ENCODE results near the gene TMEM42. TPM values are rescaled to one million over a fixed set of nuclear protein-coding genes. Genes with fewer than 3 reads are reported as not detected.

Gene TMEM42
- total and polyA plus RNA-seq, 2 of the 13 experiments (the other 11 are each of a cell fraction or from before 2014, with no cell fraction given) = 5.5 to 24.5 TPM

GRCh38 chr3:44867421-44868111 is 5.9 kb downstream of the TMEM42 start:
- no peak overlapping the region for H3K9ac ChIP-seq (ENCODE audit: insufficient read depth, low read depth, low read length)
- intact Hi-C loops (cut with micrococcal nuclease; ENCODE audit: unreplicated experiment) = no loop called here
- ATAC-seq = no peak

More at GRCh38 chr3:44867421-44868111, 5.9 kb downstream of the TMEM42 start:
- peaks cover 0 to 3% of the 10 kb centered on the region in 2 experiments; a peak in 1 of 5 replicates for H3K36me3 ChIP-seq (replicated peaks in 1 of 2; ENCODE audit: control insufficient read depth in 1 of 2, insufficient read depth in 2 of 2, low read length in 2 of 2)
- H3K4me2 ChIP-seq (ENCODE audit: low read depth, low read length) = no peak overlapping the region
- peaks cover 1% of the 10 kb centered on the region for H3K79me2 ChIP-seq (ENCODE audit: insufficient read depth, low read length)
- no peak for DNase-seq (ENCODE audit: low spot score)
- no peaks in the 10 kb centered on the region for H3K27me3 ChIP-seq (ENCODE audit: control insufficient read depth in 1 of 2, insufficient read depth in 2 of 2, low read length in 2 of 2)
- TF ChIP-seq ELF3 (CRISPR knock-in tag; IDR thresholded peaks at IDR 0.05) (no peak), HDAC2 (CRISPR knock-in tag; IDR thresholded peaks at IDR 0.05) (no peak), POLR2G (IDR thresholded peaks at IDR 0.05; ENCODE audit: low read depth, low read length) (no peak), BHLHE40 (IDR thresholded peaks at IDR 0.05; ENCODE audit: low read length) (no peak), MIER2 (CRISPR knock-in tag; IDR thresholded peaks at IDR 0.05) (no peak), ZNF549 (CRISPR knock-in tag; IDR thresholded peaks at IDR 0.05) (no peak), FOXA1 (IDR thresholded peaks at IDR 0.05) (no peak), FOXA1 (CRISPR knock-in tag; IDR thresholded peaks at IDR 0.05) (no peak)
- TF ChIP-seq, protein P1, sequence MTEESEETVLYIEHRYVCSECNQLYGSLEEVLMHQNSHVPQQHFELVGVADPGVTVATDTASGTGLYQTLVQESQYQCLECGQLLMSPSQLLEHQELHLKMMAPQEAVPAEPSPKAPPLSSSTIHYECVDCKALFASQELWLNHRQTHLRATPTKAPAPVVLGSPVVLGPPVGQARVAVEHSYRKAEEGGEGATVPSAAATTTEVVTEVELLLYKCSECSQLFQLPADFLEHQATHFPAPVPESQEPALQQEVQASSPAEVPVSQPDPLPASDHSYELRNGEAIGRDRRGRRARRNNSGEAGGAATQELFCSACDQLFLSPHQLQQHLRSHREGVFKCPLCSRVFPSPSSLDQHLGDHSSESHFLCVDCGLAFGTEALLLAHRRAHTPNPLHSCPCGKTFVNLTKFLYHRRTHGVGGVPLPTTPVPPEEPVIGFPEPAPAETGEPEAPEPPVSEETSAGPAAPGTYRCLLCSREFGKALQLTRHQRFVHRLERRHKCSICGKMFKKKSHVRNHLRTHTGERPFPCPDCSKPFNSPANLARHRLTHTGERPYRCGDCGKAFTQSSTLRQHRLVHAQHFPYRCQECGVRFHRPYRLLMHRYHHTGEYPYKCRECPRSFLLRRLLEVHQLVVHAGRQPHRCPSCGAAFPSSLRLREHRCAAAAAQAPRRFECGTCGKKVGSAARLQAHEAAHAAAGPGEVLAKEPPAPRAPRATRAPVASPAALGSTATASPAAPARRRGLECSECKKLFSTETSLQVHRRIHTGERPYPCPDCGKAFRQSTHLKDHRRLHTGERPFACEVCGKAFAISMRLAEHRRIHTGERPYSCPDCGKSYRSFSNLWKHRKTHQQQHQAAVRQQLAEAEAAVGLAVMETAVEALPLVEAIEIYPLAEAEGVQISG (CRISPR knock-in tag; IDR thresholded peaks at IDR 0.05) = no peak
- TF ChIP-seq, protein P2, sequence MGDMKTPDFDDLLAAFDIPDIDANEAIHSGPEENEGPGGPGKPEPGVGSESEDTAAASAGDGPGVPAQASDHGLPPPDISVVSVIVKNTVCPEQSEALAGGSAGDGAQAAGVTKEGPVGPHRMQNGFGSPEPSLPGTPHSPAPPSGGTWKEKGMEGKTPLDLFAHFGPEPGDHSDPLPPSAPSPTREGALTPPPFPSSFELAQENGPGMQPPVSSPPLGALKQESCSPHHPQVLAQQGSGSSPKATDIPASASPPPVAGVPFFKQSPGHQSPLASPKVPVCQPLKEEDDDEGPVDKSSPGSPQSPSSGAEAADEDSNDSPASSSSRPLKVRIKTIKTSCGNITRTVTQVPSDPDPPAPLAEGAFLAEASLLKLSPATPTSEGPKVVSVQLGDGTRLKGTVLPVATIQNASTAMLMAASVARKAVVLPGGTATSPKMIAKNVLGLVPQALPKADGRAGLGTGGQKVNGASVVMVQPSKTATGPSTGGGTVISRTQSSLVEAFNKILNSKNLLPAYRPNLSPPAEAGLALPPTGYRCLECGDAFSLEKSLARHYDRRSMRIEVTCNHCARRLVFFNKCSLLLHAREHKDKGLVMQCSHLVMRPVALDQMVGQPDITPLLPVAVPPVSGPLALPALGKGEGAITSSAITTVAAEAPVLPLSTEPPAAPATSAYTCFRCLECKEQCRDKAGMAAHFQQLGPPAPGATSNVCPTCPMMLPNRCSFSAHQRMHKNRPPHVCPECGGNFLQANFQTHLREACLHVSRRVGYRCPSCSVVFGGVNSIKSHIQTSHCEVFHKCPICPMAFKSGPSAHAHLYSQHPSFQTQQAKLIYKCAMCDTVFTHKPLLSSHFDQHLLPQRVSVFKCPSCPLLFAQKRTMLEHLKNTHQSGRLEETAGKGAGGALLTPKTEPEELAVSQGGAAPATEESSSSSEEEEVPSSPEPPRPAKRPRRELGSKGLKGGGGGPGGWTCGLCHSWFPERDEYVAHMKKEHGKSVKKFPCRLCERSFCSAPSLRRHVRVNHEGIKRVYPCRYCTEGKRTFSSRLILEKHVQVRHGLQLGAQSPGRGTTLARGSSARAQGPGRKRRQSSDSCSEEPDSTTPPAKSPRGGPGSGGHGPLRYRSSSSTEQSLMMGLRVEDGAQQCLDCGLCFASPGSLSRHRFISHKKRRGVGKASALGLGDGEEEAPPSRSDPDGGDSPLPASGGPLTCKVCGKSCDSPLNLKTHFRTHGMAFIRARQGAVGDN (CRISPR knock-in tag; IDR thresholded peaks at IDR 0.05) = no peak
- TF ChIP-seq, protein P3, sequence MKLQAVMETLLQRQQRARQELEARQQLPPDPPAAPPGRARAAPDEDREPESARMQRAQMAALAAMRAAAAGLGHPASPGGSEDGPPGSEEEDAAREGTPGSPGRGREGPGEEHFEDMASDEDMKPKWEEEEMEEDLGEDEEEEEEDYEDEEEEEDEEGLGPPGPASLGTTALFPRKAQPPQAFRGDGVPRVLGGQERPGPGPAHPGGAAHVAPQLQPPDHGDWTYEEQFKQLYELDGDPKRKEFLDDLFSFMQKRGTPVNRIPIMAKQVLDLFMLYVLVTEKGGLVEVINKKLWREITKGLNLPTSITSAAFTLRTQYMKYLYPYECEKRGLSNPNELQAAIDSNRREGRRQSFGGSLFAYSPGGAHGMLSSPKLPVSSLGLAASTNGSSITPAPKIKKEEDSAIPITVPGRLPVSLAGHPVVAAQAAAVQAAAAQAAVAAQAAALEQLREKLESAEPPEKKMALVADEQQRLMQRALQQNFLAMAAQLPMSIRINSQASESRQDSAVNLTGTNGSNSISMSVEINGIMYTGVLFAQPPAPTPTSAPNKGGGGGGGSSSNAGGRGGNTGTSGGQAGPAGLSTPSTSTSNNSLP (IDR thresholded peaks at IDR 0.05; ENCODE audit: low read depth, low read length) = no peak
- no peak overlapping the region for H2AFZ ChIP-seq (ENCODE audit: low read length)
- 90% methylated on average over 7 of the region's 7 CpGs for WGBS (ENCODE audit: low lambda C conversion rate)
- H3K27ac ChIP-seq (ENCODE audit: extremely low read length, insufficient read depth, low read length) = no peak overlapping the region
- POLR2A ChIA-PET = no interaction called here
- H3K9me3 ChIP-seq (ENCODE audit: low read length) = no peaks in the 10 kb centered on the region
- CTCF ChIA-PET (ENCODE audit: low intra/inter-chr PET ratio, low total read pairs) = no interaction called here
- peaks cover 13% of the 10 kb centered on the region for H3K4me1 ChIP-seq (ENCODE audit: insufficient read depth, low read length)
- no peak overlapping the region for H3K4me3 ChIP-seq (replicated peaks in 1 of 3; ENCODE audit: insufficient read depth in 1 of 3, low read depth in 2 of 3, low read length in 3 of 3)
- H4K20me1 ChIP-seq (ENCODE audit: insufficient read depth, low read length) = no peaks in the 10 kb centered on the region
- BruUV-seq (replicated peaks) = no TSS peak
- in situ Hi-C loops (cut with HindIII; ENCODE audit: extremely low pct_ligation_motif_present, low pct_unique_long_range_greater_than_20kb) = no loop called here
- FAIRE-seq = no peak
